Measurements from ENCODE around the gene MT1G. TPM values are rescaled to one million over a fixed set of nuclear protein-coding genes. Genes with fewer than 3 reads are reported as not detected.

Gene MT1G
- polyA plus RNA-seq, 3 donors: 30.1 to 89.3 (median 51.8) TPM

DNA sequence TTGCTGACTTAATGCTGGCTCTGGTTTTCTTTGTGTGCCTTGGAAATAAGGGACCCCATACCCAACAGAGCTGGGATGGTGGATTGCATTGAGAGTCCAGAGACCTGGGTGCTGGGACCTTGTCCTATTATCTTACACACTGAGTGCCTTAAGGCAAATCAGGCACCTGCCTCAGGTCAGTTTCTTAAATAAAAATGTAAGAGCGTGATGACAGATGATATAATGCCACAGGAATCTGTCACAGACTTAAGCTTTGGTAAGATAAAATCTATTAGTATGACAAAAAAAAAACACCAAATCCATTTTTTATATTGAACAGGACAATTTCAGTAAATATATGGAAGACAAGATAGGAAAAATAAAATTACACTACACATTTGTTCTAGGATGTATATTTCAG, 27.8 kb downstream of the MT1G start:
- no peak for DNase-seq

DNA sequence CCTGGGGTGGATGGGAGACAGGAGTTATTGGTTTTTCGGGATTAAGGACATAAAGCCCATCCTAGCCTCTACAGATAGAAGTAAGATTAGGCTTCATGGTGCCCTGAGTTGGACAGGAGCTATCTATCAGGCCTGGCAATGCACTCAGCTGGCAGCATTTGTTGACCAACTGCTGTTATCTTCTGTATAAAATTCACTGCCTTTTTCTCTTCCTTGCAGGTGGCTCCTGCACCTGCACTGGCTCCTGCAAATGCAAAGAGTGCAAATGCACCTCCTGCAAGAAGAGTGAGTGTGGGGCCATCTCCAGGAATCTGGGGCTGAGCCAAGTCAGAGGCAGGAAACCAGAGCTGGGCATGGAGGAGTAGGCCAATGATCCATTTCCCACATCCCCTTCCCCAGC, 28.8 kb downstream of the MT1G start:
- DNase-seq: no peak

- no peak for DNase-seq
Observed at GRCh38 chr16:56637814-56638750, 29.8 kb downstream of the MT1G start, which contains the start of gene MT1A. Gene MT1A, plus strand, starts transcription at chr16:56638666. Its CDS starts 73 bp downstream, at chr16:56638739.

GRCh38 chr16:56636616-56637413, 31.1 kb downstream of the MT1G start:
- no peak for DNase-seq

DNA sequence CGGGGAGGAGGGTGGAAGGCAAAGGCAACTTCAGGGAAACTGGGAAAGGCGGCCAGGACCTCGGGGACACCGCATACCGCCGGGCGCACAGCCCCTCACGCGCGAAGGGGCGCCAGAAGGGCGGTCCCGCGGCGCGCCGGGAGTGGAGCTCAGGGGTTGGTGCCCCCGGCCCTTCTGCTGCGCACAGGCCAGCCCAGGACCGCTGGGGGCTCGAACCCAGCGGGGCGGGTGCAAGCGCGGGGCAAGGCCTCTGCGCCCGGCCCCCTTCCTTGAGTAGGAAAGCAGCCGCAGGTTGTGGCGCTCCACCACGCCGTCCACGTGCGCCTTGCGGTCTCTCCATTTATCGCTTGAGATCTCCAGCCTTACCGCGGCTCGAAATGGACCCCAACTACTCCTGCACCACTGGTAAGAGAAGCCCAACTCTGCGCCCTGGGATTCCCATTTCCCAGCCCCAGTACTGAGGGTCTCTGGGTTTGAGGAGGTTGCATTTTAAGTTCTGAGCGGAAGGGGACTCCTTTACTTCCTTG, 32.4 kb downstream of the MT1G start:
- DNase-seq: no peak

DNA sequence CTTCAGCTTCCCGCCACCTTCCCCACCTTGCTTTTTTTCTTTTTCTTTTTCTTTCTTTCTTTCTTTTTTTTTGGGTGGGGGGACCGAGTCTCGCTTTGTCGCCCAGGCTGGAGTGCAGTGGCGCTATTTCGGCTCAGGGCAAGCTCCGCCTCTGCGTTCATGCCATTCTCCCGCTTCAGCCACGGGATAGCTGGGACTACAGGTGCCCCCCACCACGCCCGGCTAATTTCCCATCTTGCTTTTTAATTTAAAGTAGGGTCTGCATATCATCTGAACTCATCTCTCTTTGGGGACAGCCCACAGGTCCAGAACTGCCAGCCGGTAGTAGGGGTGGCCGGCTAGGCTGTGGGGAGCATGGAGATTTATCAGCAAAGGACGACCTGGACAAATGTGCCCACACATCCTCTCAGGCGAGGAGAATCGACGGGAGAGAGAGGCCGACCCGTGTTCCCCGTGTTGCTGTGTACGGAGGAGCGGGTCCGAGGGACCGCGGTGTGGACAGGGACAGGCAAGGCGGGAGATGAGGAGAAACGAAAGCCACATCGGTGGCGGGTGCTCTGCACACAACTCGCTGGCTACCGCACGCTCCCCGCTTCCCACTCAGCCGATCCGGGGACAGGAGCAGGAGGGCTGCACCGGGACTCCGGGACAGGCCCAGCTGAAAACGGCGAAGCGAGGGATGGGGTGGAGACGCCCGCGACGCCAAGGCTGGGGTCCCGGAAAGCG, 33.0 kb downstream of the MT1G start:
- DNase-seq: no peak

DNA sequence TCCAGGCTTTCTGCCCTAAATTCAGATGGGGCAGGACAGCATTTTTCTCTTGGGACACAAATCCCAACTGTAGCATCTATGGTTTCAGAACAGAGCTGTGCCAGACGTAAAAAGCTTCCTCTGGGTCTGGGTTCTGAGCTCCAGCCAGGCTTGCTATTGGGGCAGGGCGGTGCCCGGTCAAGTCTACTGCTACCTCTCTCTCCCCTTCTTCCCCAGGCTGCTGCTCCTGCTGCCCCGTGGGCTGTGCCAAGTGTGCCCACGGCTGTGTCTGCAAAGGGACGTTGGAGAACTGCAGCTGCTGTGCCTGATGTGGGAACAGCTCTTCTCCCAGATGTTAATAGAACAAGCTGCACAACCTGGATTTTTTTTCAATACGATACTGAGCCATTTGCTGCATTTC, 34.3 kb downstream of the MT1G start:
- DNase-seq: no peak

DNA sequence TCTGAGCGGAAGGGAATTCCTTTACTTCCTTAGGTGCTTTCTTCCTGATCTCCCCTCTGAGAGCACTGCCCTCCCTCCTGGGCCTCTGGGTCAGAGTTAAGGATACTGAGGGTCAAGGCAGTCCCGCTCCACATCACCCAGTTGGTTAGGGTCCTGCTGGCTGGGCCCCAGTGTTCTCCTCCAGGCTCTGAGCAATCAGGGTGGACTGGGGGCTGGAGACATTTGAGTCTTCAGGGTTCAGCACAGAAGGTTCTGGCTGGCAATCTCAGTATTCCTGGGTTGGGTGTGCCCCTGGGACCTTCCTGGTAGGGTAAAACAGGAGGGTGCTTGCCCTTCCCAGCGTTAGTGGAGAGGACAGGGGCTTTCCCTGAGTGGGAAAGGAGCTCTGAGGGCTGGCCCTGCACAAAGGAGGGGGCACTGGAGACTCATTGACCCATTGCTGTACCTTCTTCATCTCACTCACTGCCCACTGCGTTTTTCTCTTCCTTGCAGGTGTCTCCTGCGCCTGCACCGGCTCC, 35.0 kb downstream of the MT1G start:
- no peak for DNase-seq

DNA sequence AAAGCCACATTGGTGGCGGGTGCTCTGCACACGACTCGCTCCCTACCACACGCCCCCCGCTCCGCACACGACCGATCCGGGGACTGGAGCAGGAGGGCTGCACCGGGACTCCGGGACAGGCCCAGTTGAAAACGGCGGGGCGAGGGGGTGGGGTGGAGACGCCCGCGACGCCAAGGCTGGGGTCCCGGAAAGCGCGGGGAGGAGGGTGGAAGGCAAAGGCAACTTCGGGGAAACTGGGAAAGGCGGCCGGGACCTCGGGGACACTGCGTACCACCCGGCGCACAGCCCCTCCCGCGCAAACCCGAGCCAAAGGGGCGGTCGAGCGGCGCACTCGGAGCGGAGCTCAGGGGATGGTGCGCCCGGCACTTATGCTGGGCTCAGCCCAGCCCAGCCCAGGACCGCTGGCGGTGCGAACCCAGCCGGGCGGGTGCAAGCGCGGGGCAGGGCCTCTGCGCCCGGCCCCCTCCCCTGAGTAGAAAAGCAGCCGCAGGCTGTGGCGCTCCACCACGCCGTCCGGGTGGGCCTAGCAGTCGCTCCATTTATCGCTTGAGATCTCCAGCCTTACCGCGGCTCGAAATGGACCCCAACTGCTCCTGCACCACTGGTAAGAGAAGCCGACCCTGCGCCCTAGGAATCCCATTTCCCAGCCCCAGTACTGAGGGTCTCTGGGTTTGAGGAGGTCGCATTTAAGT, 35.6 kb downstream of the MT1G start, which contains the start of gene MT1M:
Gene MT1M, plus strand, starts transcription at position 504 of the 692 bp plus-strand sequence. Its CDS starts 73 bp downstream, at position 577.
- no peak for DNase-seq

DNA sequence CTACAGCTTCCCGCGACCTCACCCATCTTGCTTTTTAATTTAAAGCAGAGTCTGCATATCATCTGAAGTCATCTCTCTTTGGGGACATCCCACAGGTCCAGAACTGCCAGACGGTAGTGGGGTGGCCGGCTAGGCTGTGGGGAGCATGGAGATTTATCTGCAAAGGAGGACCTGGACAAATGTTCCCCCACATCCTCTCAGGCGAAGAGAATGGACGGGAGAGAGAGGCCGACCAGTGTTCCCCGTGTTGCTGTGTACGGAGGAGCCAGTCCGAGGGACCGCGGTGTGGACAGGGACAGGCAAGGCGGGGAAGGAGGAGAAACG, 36.1 kb downstream of the MT1G start:
- no peak for DNase-seq

- DNase-seq: no peak
Observed at GRCh38 chr16:56631197-56631596, 36.7 kb downstream of the MT1G start.

DNA sequence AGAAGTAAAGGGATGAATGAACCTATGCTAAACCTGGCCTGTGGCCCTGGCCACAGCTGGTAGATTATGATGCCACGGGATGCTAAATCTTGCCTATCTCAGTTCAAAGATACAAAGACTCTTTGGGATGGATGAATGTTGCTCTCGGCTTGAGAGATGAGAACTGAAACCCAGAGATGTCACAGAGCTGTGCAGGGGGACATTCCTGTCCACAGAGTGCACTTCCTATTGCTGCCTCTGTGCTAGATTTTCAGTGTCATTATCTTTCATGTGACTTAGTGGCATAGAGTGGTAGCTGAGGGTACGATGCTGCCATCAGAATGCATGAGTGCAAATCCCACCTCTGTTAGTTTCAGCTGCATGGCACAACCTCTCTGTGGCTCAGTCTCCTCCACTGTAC, 37.7 kb downstream of the MT1G start:
- DNase-seq: no peak

DNA sequence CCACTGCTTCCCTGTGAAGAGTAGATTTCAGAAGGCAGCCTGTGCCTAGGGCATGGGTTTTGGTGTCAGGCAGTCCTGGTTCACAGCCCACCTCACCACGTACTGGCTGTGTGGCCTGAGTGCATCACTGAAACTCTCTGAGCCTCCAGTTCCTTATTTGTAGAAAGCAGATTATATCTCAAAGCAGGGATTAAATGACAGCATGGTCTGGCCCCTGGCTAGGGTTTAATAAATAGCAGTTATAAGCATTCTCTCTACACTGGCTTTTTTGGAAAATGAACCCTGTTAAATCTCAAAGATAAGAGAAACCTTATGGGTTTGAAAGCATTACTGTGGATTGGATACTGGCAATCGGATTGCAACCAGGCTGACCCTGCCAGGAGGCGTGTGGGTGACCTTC, 38.3 kb downstream of the MT1G start:
- no peak for DNase-seq

- no peak for DNase-seq
Observed at GRCh38 chr16:56628486-56629350, 39.1 kb downstream of the MT1G start.

DNA sequence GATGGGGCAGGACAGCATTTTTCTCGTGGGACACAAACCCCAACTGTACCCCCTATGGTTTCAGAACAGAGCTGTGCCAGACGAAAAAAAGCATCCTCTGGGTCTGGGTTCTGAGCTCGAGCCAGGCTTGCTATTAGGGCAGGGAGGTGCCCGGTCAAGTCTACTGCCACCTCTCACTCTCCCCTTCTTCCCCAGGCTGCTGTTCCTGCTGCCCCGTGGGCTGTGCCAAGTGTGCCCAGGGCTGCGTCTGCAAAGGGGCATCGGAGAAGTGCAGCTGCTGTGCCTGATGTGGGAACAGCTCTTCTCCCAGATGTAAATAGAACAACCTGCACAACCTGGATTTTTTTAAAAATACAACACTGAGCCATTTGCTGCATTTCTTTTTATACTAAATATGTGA, 41.2 kb downstream of the MT1G start:
- no peak for DNase-seq

DNA sequence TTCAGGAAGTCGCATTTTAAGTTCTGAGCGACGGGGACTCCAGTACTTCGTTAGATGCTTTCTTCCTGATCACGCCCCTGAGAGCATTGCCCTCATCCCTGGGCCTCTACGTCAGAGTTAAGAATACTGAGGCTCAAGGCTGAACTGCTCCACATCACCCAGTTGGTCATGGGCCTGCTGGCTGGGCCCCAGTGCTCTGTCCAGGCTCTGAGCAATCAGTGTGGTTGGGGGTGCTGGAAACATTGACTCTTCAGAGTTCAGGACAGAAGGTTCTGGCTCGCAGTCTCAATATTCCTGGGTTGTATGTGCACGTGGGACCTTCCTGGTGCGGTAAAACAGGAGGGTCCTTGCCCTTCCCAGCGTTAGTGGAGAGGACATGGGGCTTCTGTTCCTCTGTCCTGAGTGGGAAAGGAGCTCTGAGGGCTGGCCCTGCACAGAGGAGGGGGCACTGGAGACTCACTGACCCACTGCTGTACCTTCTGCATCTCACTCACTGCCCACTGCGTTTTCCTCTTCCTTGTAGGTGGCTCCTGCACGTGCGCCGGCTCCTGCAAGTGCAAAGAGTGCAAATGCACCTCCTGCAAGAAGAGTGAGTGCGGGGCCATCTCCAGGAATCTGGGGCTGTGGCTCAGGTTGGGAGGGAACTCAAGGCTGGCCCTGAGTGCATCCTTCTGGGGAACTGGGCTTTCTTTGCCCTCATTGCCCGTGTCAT, 41.8 kb downstream of the MT1G start:
- DNase-seq: no peak

- no peak for DNase-seq
Observed at GRCh38 chr16:56625140-56625942, 42.5 kb downstream of the MT1G start, which contains the start of gene MT1E. Gene MT1E, plus strand, starts transcription at chr16:56625781. Its CDS starts 71 bp downstream, at chr16:56625852.

- DNase-seq: no peak
Observed at GRCh38 chr16:56623637-56624036, 44.2 kb downstream of the MT1G start.

Data from renal pelvis (tissue), 4 donors.